HepG2 (cell line): ENCODE results near the gene MYH9. TPM values are rescaled to one million over a fixed set of nuclear protein-coding genes. Genes with fewer than 3 reads are reported as not detected.

Source experiments
- AKAP8 ChIP-seq: sonication (generic); formaldehyde crosslinking; IDR thresholded peaks from 2 replicates; pipeline ENCODE4 v1.5.1; 2020; ENCODE audit warnings: mild to moderate bottlenecking, missing genetic modification reagents
- ASH2L ChIP-seq: fragments of 300-600, 200-600 bp; sonication (generic); IDR thresholded peaks from 2 replicates; pipeline ENCODE4 v1.7.0; 2017; ENCODE audit warnings: low read depth, mild to moderate bottlenecking, moderate library complexity, mixed read lengths, low read length; ENCODE audit not compliant: insufficient read length
- ATRX ChIP-seq: sonication (generic); formaldehyde crosslinking; IDR thresholded peaks from 2 replicates; pipeline ENCODE4 v1.4.0; 2020; ENCODE audit warnings: missing genetic modification reagents, borderline replicate concordance
- BATF2 ChIP-seq: sonication (generic); formaldehyde crosslinking; IDR thresholded peaks from 2 replicates; pipeline ENCODE4 v1.8.0; 2022; ENCODE audit warnings: mild to moderate bottlenecking, missing genetic modification reagents, moderate library complexity
- BCL3 ChIP-seq: sonication (generic); formaldehyde crosslinking; IDR thresholded peaks from 2 replicates; pipeline ENCODE4 v1.5.1; 2020; ENCODE audit warnings: mild to moderate bottlenecking, missing genetic modification reagents, moderate library complexity
- GABPA ChIP-seq, 2 experiments: IDR thresholded peaks; 2 replicates each; pipeline ENCODE4 v1.6.1; 2011 to 2016; ENCODE audit warnings: low read depth in 2 of 2, low read length in 1 of 2, missing biosample characterization in 1 of 2, missing genetic modification characterization in 1 of 2
- KLF6 ChIP-seq: IDR thresholded peaks from 2 replicates; pipeline ENCODE4 v1.8.0; 2016; ENCODE audit warnings: missing biosample characterization, missing genetic modification reagents
- MEIS1 ChIP-seq: sonication (generic); formaldehyde crosslinking; IDR thresholded peaks from 2 replicates; pipeline ENCODE4 v1.9.0; 2021; ENCODE audit warnings: mild to moderate bottlenecking, missing genetic modification reagents, moderate library complexity, borderline replicate concordance
- NR2F6 ChIP-seq, 2 experiments: IDR thresholded peaks; 2 replicates each; pipeline ENCODE4 v1.6.1; 2016; ENCODE audit warnings: antibody characterized with exemption in 1 of 2, mild to moderate bottlenecking in 1 of 2
- PTBP1 ChIP-seq: fragments of 200-400 bp; formaldehyde crosslinking; IDR thresholded peaks from 2 replicates; pipeline ENCODE4 v1.6.1; 2018; ENCODE audit warnings: low read length, low read depth; ENCODE audit not compliant: poor library complexity, severe bottlenecking
- SALL1 ChIP-seq: sonication (generic); formaldehyde crosslinking; IDR thresholded peaks from 2 replicates; pipeline ENCODE4 v1.8.0; 2022; ENCODE audit warnings: mild to moderate bottlenecking, missing genetic modification reagents
- SMC3 ChIP-seq: IDR thresholded peaks from 2 replicates; pipeline ENCODE4 v1.6.1; 2011; ENCODE audit warnings: low read length, improper control_type of control experiment
- SOX13 ChIP-seq, 3 experiments: fragments of 450-650 bp in 1 of 3; sonication (generic) in 1 of 3; formaldehyde crosslinking in 1 of 3; IDR thresholded peaks in 2 of 3; conservative IDR thresholded peaks in 1 of 3; 2 replicates each; pipeline versions ENCODE4 v1.5.0 to v1.6.1; 2016 to 2020; ENCODE audit warnings: antibody characterized with exemption in 1 of 3, mild to moderate bottlenecking in 1 of 3, missing compliant biosample characterization in 1 of 3, missing genetic modification reagents in 1 of 3, moderate library complexity in 1 of 3
- SOX6 ChIP-seq, 2 experiments: fragments of 450-650 bp in 1 of 2; sonication (generic) in 1 of 2; formaldehyde crosslinking in 1 of 2; IDR thresholded peaks; 2 replicates each; pipeline versions ENCODE4 v1.4.0 to v1.6.1; 2017 to 2020; ENCODE audit warnings: antibody characterized with exemption in 1 of 2, mild to moderate bottlenecking in 1 of 2, missing genetic modification reagents in 1 of 2
- ZBTB8A ChIP-seq: sonication (generic); formaldehyde crosslinking; IDR thresholded peaks from 2 replicates; pipeline ENCODE4 v1.4.0; 2020; ENCODE audit warnings: mild to moderate bottlenecking, low read depth, missing genetic modification reagents, borderline replicate concordance
- ZFP36 ChIP-seq: fragments of 150-350 bp; IDR thresholded peaks from 2 replicates; pipeline ENCODE4 v1.6.1; 2018; ENCODE audit warnings: borderline replicate concordance, low read length, low read depth; ENCODE audit not compliant: partially characterized antibody
- ZNF264 ChIP-seq: sonication (generic); formaldehyde crosslinking; IDR thresholded peaks from 2 replicates; pipeline ENCODE4 v1.4.0; 2020; ENCODE audit warnings: missing genetic modification reagents
- ZNF296 ChIP-seq: sonication (generic); formaldehyde crosslinking; conservative IDR thresholded peaks from 2 replicates; pipeline ENCODE4 v1.5.0; 2020; ENCODE audit warnings: mild to moderate bottlenecking, missing genetic modification reagents
- ZNF337 ChIP-seq: sonication (generic); formaldehyde crosslinking; IDR thresholded peaks from 2 replicates; pipeline ENCODE4 v1.5.1; 2020; ENCODE audit warnings: missing genetic modification reagents, low read depth, mild to moderate bottlenecking, borderline replicate concordance
- ZSCAN31 ChIP-seq: sonication (generic); formaldehyde crosslinking; IDR thresholded peaks from 2 replicates; pipeline ENCODE4 v1.5.0; 2020; ENCODE audit warnings: low read depth, mild to moderate bottlenecking, missing genetic modification reagents
- polyA plus RNA-seq, 8 experiments: library from polyadenylated mRNA; depleted of rRNA in 3 of 8; stranded (reverse) in 7 of 8; unstranded in 1 of 8; fragments of >200 nt; fragmentation: Illumina TruSeq in 4 of 8; extraction: Trizol in 4 of 8; gene quantifications; 2 replicates each; pipeline versions ENCODE4 v1.2.1 to v1.2.3, GENCODE V29; 2011 to 2016; ENCODE audit warnings: low read depth in 4 of 8, missing spikeins in 1 of 8, mixed read lengths in 1 of 8; ENCODE audit not compliant: insufficient read depth in 1 of 8
- total RNA-seq, 5 experiments: library from RNA; depleted of rRNA; stranded (reverse); fragments of >200 nt; fragmentation: Illumina TruSeq; extraction: Trizol; gene quantifications; 2 replicates each; pipeline ENCODE4 v1.2.3, GENCODE V29; 2016; ENCODE audit warnings: low read depth in 1 of 5
- TF ChIP-seq, protein P1 (sequence below): sonication (generic); formaldehyde crosslinking; IDR thresholded peaks from 2 replicates; pipeline ENCODE4 v1.5.0; 2020; ENCODE audit warnings: mild to moderate bottlenecking, missing genetic modification reagents

MYH9 gene
- total and polyA plus RNA-seq, 2 of the 13 experiments (the other 11 are each of a cell fraction or from before 2014, with no cell fraction given) = 50.7 to 98.5 TPM

DNA sequence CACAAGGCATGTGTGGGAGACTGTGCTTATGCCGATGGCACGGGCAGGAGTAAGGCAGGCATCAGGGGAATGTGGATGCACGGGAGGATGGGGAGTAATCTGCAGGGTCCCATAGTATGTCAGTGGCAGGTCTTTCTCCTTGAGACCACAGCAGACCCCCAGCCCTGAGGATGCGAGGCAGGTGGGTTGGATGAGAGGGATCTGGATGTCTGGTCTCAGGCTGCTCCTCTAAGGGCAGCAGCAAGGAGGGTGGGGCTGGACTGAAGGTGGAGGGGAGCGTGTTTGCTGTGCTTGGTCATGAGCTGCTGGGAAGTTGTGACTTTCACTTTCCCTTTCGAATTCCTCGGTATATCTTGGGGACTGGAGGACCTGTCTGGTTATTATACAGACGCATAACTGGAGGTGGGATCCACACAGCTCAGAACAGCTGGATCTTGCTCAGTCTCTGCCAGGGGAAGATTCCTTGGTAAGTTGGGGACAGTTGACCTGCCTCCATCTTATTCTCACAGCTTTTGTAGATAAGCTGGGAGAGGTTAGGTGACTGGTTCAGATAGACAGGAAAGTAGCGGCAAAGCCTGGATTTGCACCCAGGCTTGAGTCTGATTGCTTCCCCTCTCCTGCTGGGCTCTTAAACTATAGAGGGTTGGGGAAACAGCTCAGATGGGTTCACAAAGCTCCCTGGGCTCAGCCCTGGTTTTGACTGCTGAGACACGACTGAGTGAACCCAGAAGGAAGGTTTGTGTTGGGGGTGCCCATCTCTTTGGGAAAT lies 134.8 kb downstream of the MYH9 start, which contains the start of gene APOL1 (continued):
- TF ChIP-seq PTBP1 = no peak
- no peak; the same call in 1 of the 2 replicates for TF ChIP-seq SOX13 (IDR thresholded peaks at IDR 0.05)
- no peak for TF ChIP-seq SOX13 (CRISPR knock-in tag; conservative IDR thresholded peaks at IDR 0.05 in 1 of 2, IDR thresholded peaks at IDR 0.05 in 1 of 2)
- no peak for TF ChIP-seq SMC3
- no peak for TF ChIP-seq MEIS1
- TF ChIP-seq ZFP36 = no peak
- TF ChIP-seq SOX6 (IDR thresholded peaks at IDR 0.05) = no peak
- TF ChIP-seq SOX6 (CRISPR knock-in tag; IDR thresholded peaks at IDR 0.05) = no peak; the same call in 1 of the 2 replicates
- no peak for TF ChIP-seq ZNF296
- TF ChIP-seq KLF6 (CRISPR knock-in tag) = no peak
- TF ChIP-seq ZNF264 (CRISPR knock-in tag) = no peak
- no peak for TF ChIP-seq ATRX (CRISPR knock-in tag)
- TF ChIP-seq NR2F6 (IDR thresholded peaks at IDR 0.05) = no peak
- TF ChIP-seq NR2F6 (CRISPR knock-in tag; IDR thresholded peaks at IDR 0.05) = no peak
- TF ChIP-seq AKAP8 (CRISPR knock-in tag) = 0 out of 2 replicates have a peak, but pooled peaks have one; percentile 48
- TF ChIP-seq, protein P1, sequence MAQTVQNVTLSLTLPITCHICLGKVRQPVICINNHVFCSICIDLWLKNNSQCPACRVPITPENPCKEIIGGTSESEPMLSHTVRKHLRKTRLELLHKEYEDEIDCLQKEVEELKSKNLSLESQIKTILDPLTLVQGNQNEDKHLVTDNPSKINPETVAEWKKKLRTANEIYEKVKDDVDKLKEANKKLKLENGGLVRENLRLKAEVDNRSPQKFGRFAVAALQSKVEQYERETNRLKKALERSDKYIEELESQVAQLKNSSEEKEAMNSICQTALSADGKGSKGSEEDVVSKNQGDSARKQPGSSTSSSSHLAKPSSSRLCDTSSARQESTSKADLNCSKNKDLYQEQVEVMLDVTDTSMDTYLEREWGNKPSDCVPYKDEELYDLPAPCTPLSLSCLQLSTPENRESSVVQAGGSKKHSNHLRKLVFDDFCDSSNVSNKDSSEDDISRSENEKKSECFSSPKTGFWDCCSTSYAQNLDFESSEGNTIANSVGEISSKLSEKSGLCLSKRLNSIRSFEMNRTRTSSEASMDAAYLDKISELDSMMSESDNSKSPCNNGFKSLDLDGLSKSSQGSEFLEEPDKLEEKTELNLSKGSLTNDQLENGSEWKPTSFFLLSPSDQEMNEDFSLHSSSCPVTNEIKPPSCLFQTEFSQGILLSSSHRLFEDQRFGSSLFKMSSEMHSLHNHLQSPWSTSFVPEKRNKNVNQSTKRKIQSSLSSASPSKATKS (CRISPR knock-in tag) = no peak
- TF ChIP-seq BATF2 (CRISPR knock-in tag) = no peak
- peak; percentile 27 for TF ChIP-seq ASH2L
- TF ChIP-seq ZSCAN31 (CRISPR knock-in tag) = no peak
- TF ChIP-seq ZBTB8A (CRISPR knock-in tag) = no peak
- peak; percentile 66 for TF ChIP-seq SALL1 (CRISPR knock-in tag)
- TF ChIP-seq ZNF337 = 0 out of 2 replicates have a peak, but pooled peaks have one; percentile 38
- no peak for TF ChIP-seq BCL3 (CRISPR knock-in tag)
- TF ChIP-seq GABPA (IDR thresholded peaks at IDR 0.05; ENCODE audit: low read depth, low read length) = no peak
- TF ChIP-seq GABPA (CRISPR knock-in tag; IDR thresholded peaks at IDR 0.05; ENCODE audit: low read depth) = no peak
